ENCODE data around the gene SECTM1.
A peak's percentile ranks its signal among the peaks of the same experiment; 100 is the strongest.
"Not testable (repeated sequence)": the region's sequence is repeated elsewhere in the genome, so short reads cannot be mapped to it uniquely, and the experiment has no call there.

Gene SECTM1

GRCh38 chr17:82333279-82334171, at the start of gene SECTM1:
SECTM1 (minus strand) TSS chr17:82333766; CDS start chr17:82327240, 6,526 bp downstream.
- TF ChIP-seq FOXM1 (IDR thresholded peaks at IDR 0.05; ENCODE audit: borderline replicate concordance) (no peak), TARDBP (IDR thresholded peaks at IDR 0.05) (peak; percentile 73), ARNT (IDR thresholded peaks at IDR 0.05) (peak; percentile 90)
- DNase-seq (ENCODE audit: extremely low spot score): no peak
- CTCF ChIA-PET: interaction anchor here (0.9 to 1.9 kb wide), 2 partner anchors 11 to 33 kb away, joined by 3 to 4 read pairs; no protein-coding TSS in a partner anchor
- POLR2A ChIA-PET: interaction anchor here (0.6 to 1.2 kb wide), 3 partner anchors 16 to 128 kb away, joined by 3 to 4 read pairs (median 3); partner anchors contain the start of gene CD7

- no peak for TF ChIP-seq FOXM1 (IDR thresholded peaks at IDR 0.05; ENCODE audit: borderline replicate concordance)
- TF ChIP-seq PKNOX1 (IDR thresholded peaks at IDR 0.05): no peak
- no peak for TF ChIP-seq FOXA1 (IDR thresholded peaks at IDR 0.05)
- TF ChIP-seq ZNF384 (IDR thresholded peaks at IDR 0.05): no peak
- TF ChIP-seq NFRKB (IDR thresholded peaks at IDR 0.05): no peak
- TF ChIP-seq SP1 (IDR thresholded peaks at IDR 0.05): no peak
- TF ChIP-seq ELF4 (IDR thresholded peaks at IDR 0.05): no peak
- no peak for TF ChIP-seq FOXK2 (IDR thresholded peaks at IDR 0.05)
- TF ChIP-seq HDGF (IDR thresholded peaks at IDR 0.05; ENCODE audit: borderline replicate concordance): no peak
- no peak for TF ChIP-seq CTBP1 (IDR thresholded peaks at IDR 0.05; ENCODE audit: borderline replicate concordance)
- no peak for TF ChIP-seq LEF1 (IDR thresholded peaks at IDR 0.05; ENCODE audit: borderline replicate concordance)
- TF ChIP-seq L3MBTL2 (conservative IDR thresholded peaks at IDR 0.05): no peak
- no peak for TF ChIP-seq BHLHE40 (IDR thresholded peaks at IDR 0.05; ENCODE audit: borderline replicate concordance)
- no peak for TF ChIP-seq TARDBP (IDR thresholded peaks at IDR 0.05)
- no peak for TF ChIP-seq ARNT (IDR thresholded peaks at IDR 0.05)
- TF ChIP-seq SUZ12 (IDR thresholded peaks at IDR 0.05): no peak
- ChIA-PET POLR2A (no interaction called here), CTCF (no interaction called here)
- no peak for DNase-seq (ENCODE audit: extremely low spot score)
Observed at GRCh38 chr17:82382933-82383255, 49.3 kb upstream of the SECTM1 start.

- POLR2A ChIA-PET; CTCF ChIA-PET; DNase-seq (ENCODE audit: extremely low spot score): not testable (repeated sequence)
Observed at GRCh38 chr17:82382220-82382932, 48.8 kb upstream of the SECTM1 start.

- POLR2A ChIA-PET; DNase-seq (ENCODE audit: extremely low spot score); CTCF ChIA-PET: not testable (repeated sequence)
Observed at GRCh38 chr17:82381703-82382009, 48.1 kb upstream of the SECTM1 start.

GRCh38 chr17:82380860-82381702, 47.5 kb upstream of the SECTM1 start:
- ChIA-PET CTCF (no interaction called here), POLR2A (no interaction called here)

GRCh38 chr17:82378741-82379021, 45.1 kb upstream of the SECTM1 start:
- TF ChIP-seq FOXM1 (IDR thresholded peaks at IDR 0.05; ENCODE audit: borderline replicate concordance) (no peak), ELF4 (IDR thresholded peaks at IDR 0.05) (no peak), SUZ12 (IDR thresholded peaks at IDR 0.05) (no peak), FOXK2 (IDR thresholded peaks at IDR 0.05) (no peak), SP1 (IDR thresholded peaks at IDR 0.05) (no peak), BHLHE40 (IDR thresholded peaks at IDR 0.05; ENCODE audit: borderline replicate concordance) (no peak), ZNF384 (IDR thresholded peaks at IDR 0.05) (no peak), NFRKB (IDR thresholded peaks at IDR 0.05) (no peak), CTBP1 (IDR thresholded peaks at IDR 0.05; ENCODE audit: borderline replicate concordance) (no peak), L3MBTL2 (conservative IDR thresholded peaks at IDR 0.05) (no peak), TARDBP (IDR thresholded peaks at IDR 0.05) (no peak)
- ChIA-PET CTCF (interaction anchor here (1.0 to 1.3 kb wide), 2 partner anchors 13 to 172 kb away, joined by 3 read pairs; no protein-coding TSS in a partner anchor), POLR2A (interaction anchor here (1.0 to 1.4 kb wide), 3 partner anchors 11 to 16 kb away, joined by 3 to 4 read pairs (median 3); no protein-coding TSS in a partner anchor)
- DNase-seq (ENCODE audit: extremely low spot score): no peak

More at GRCh38 chr17:82380860-82381702, 47.5 kb upstream of the SECTM1 start:
- no peak for DNase-seq (ENCODE audit: extremely low spot score)
- no peak for TF ChIP-seq FOXA1 (IDR thresholded peaks at IDR 0.05)
- no peak for TF ChIP-seq ARNT (IDR thresholded peaks at IDR 0.05)
- TF ChIP-seq LEF1 (IDR thresholded peaks at IDR 0.05; ENCODE audit: borderline replicate concordance): no peak
- TF ChIP-seq ZNF384 (IDR thresholded peaks at IDR 0.05): no peak
- TF ChIP-seq NFRKB (IDR thresholded peaks at IDR 0.05): no peak
- TF ChIP-seq FOXK2 (IDR thresholded peaks at IDR 0.05): no peak
- TF ChIP-seq ELF4 (IDR thresholded peaks at IDR 0.05): no peak
- TF ChIP-seq TARDBP (IDR thresholded peaks at IDR 0.05): no peak
- TF ChIP-seq CTBP1 (IDR thresholded peaks at IDR 0.05; ENCODE audit: borderline replicate concordance): no peak
- no peak for TF ChIP-seq SUZ12 (IDR thresholded peaks at IDR 0.05)

Data from HEK293T (cell line).